ENCODE data around the gene PSEN1.

DNA sequence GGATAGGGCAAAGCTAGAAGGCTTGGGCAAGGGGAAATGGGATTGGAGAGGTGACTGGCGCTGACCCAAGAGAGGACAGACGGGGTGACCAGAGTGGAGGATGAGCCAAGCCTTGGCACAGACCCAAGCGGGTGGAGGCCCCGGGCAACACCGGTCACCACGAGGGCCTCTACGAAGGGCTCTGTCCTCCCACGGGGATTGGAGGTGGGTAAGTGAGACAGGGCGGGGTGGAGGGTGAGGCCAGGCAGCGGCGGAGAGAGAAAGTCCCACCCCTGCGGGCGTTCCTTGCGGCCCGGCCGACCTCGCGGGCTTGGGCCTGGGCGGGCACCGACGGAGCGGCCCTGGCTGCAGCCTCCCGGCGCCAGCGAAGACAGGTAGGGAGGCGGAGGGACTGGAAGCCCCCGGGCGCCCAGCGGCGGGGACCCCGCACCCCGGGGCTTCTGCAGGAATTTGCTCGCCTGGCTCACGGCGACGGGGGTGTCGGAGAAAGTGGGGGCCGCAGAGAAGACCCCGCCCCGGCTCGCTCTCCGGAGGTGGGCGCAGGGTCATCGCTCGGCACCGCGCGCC, 101.0 kb downstream of the PSEN1 start, which contains the start of gene PAPLN:
- TF ChIP-seq, protein P1, sequence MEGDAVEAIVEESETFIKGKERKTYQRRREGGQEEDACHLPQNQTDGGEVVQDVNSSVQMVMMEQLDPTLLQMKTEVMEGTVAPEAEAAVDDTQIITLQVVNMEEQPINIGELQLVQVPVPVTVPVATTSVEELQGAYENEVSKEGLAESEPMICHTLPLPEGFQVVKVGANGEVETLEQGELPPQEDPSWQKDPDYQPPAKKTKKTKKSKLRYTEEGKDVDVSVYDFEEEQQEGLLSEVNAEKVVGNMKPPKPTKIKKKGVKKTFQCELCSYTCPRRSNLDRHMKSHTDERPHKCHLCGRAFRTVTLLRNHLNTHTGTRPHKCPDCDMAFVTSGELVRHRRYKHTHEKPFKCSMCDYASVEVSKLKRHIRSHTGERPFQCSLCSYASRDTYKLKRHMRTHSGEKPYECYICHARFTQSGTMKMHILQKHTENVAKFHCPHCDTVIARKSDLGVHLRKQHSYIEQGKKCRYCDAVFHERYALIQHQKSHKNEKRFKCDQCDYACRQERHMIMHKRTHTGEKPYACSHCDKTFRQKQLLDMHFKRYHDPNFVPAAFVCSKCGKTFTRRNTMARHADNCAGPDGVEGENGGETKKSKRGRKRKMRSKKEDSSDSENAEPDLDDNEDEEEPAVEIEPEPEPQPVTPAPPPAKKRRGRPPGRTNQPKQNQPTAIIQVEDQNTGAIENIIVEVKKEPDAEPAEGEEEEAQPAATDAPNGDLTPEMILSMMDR (IDR thresholded peaks at IDR 0.05 in 4 of 5, conservative IDR thresholded peaks at IDR 0.05 in 1 of 5), result no peak
- TF ChIP-seq POLR2A (IDR thresholded peaks at IDR 0.05), result no peak
